ENCODE measurements around the gene OR2W1. TPM values are rescaled to one million over a fixed set of nuclear protein-coding genes. Genes with fewer than 3 reads are reported as not detected.

Gene OR2W1
- total RNA-seq, 1 donor from 2014 or later, result not detected

GRCh38 chr6:29008089-29008488 is 36.9 kb downstream of the OR2W1 start:
- ATAC-seq, result no peak
- intact Hi-C loops (cut with DNase I), result loop anchor here (5.0 kb wide), 1 partner anchor 584 kb away; no protein-coding TSS in a partner anchor
- DNase-seq (ENCODE audit: low spot score), result no peak

GRCh38 chr6:29005183-29005885 is 39.6 kb downstream of the OR2W1 start, which contains the start of gene ZNF311:
Gene ZNF311, minus strand, starts transcription at chr6:29005315. Its CDS starts 1,361 bp downstream, at chr6:29003954.
- DNase-seq (ENCODE audit: low spot score), result peak; percentile 70
- ATAC-seq, result peak; percentile 99
- intact Hi-C loops (cut with DNase I), result loop anchor here (5.0 kb wide), 1 partner anchor 587 kb away; no protein-coding TSS in a partner anchor

GRCh38 chr6:28996844-28997510 is 48.0 kb downstream of the OR2W1 start:
- DNase-seq (ENCODE audit: low spot score), result no peak
- intact Hi-C loops (cut with DNase I), result no loop called here
- ATAC-seq, result no peak

GRCh38 chr6:28995093-28995650 is 49.8 kb downstream of the OR2W1 start:
- intact Hi-C loops (cut with DNase I), result no loop called here
- ATAC-seq, result no peak
- DNase-seq (ENCODE audit: low spot score), result no peak

Other genes with a start within 250 kb of the OR2W1 start
- gene TRIM27, start 121.2 kb downstream of the OR2W1 start, total RNA-seq, result 50.0 TPM
- 2.1 TPM for gene ZNF311, start 39.9 kb downstream of the OR2W1 start, total RNA-seq
- not detected for gene OR2B3, start 42.1 kb upstream of the OR2W1 start, total RNA-seq
- not detected for gene OR2J1, start 54.3 kb upstream of the OR2W1 start, total RNA-seq
- gene OR2J3, start 62.9 kb upstream of the OR2W1 start, total RNA-seq, result not detected
- gene OR2J2, start 125.7 kb upstream of the OR2W1 start, total RNA-seq, result not detected

Data from sciatic nerve (tissue), 2 donors.